Duodenal mucosa (tissue), 2 donors: ENCODE results near the gene TAAR9.
"Not testable (repeated sequence)": the region's sequence is repeated elsewhere in the genome, so short reads cannot be mapped to it uniquely, and the experiment has no call there.

Source experiments
- H3K27ac ChIP-seq: one replicate; pipeline ENCODE4 v1.7.0; 2013; ENCODE audit warnings: low read depth, low read length
- H3K27me3 ChIP-seq, 2 donors: one replicate each; pipeline ENCODE4 v1.7.0; 2013; ENCODE audit warnings: low read length in 2 of 2, control low read depth in 1 of 2; ENCODE audit not compliant: insufficient read depth in 2 of 2, control insufficient read depth in 1 of 2
- H3K36me3 ChIP-seq, 2 donors: one replicate each; pipeline ENCODE4 v1.7.0; 2013; ENCODE audit warnings: low read length in 2 of 2, control low read depth in 1 of 2; ENCODE audit not compliant: insufficient read depth in 2 of 2, control insufficient read depth in 1 of 2
- H3K4me1 ChIP-seq, 2 donors: one replicate each; pipeline ENCODE4 v1.7.0; 2013; ENCODE audit warnings: low read length in 2 of 2, control low read depth in 1 of 2; ENCODE audit not compliant: insufficient read depth in 2 of 2, control insufficient read depth in 1 of 2
- H3K4me3 ChIP-seq, 2 donors: one replicate each; pipeline ENCODE4 v1.7.0; 2013; ENCODE audit warnings: low read length in 2 of 2, low read depth in 1 of 2
- H3K9ac ChIP-seq, 2 donors: one replicate each; pipeline ENCODE4 v1.7.0; 2013; ENCODE audit warnings: low read length in 2 of 2, low read depth in 1 of 2
- H3K9me3 ChIP-seq, 2 donors: one replicate each; pipeline ENCODE4 v1.7.0; 2013; ENCODE audit warnings: low read length in 2 of 2, control low read depth in 1 of 2; ENCODE audit not compliant: control insufficient read depth in 1 of 2

The TAAR9 gene

DNA sequence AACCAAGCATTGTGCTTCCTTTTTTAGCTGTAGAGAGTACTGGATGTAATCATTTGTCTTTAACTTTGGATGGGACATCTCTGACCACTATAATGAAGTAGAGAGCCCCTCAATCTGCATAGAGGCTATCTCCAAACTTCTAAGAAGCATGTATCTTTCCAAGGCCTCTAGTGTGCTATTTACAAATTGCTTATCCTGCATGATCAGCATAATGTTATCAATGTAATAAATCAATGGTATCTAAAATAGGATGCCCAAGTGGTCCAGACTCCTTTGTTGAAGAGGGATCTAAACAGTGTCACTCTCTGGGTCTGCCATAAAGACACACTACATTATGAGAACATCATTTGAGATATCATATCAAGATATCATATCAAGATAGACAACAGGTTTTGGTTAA, 6.7 kb downstream of the TAAR9 start:
- H3K4me3 ChIP-seq: no peak overlapping the region
- H3K36me3 ChIP-seq: no peaks in the 10 kb centered on the region
- H3K27ac ChIP-seq: no peak overlapping the region
- no peaks in the 10 kb centered on the region for H3K9me3 ChIP-seq
- H3K9ac ChIP-seq: no peak overlapping the region
- H3K27me3 ChIP-seq: no peaks in the 10 kb centered on the region
- H3K4me1 ChIP-seq: no peaks in the 10 kb centered on the region

DNA sequence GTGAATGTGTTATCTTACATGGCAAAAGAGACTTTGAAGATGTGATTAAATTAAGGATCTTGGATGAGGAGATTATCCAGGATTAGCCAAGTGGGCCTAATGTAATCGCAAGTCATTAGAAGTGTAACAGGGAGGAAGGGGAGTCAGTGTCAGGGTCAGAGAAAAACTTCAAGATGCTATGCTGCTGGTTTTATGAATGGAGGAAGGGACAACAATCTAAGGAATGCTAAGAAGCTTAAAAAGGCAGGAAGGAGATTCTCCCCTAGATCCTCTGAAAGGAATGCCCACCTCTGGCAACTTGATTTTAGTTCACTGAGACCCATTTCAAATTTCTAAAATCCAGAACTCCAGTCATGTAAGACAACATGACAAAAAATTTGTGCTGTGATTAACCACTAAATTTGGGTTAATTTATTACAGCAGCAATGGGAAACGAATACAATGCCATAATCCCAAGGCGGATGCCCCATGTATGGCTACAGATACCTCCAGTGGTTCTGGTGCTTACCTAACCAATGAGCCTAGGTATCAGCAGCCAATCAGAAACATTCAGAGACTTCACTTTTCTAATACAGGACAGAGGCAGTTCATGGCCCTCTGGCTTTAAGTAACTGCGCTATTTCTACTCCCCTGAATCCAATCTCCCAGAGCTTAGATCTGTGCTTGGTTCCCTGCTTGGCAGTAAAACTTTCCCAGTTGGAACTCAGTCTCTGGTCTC, 10.8 kb downstream of the TAAR9 start:
- no peak overlapping the region for H3K9ac ChIP-seq
- H3K36me3 ChIP-seq: no peaks in the 10 kb centered on the region
- H3K9me3 ChIP-seq: no peaks in the 10 kb centered on the region
- no peak overlapping the region for H3K4me3 ChIP-seq
- H3K27me3 ChIP-seq: no peaks in the 10 kb centered on the region
- H3K27ac ChIP-seq: no peak overlapping the region
- no peaks in the 10 kb centered on the region for H3K4me1 ChIP-seq

DNA sequence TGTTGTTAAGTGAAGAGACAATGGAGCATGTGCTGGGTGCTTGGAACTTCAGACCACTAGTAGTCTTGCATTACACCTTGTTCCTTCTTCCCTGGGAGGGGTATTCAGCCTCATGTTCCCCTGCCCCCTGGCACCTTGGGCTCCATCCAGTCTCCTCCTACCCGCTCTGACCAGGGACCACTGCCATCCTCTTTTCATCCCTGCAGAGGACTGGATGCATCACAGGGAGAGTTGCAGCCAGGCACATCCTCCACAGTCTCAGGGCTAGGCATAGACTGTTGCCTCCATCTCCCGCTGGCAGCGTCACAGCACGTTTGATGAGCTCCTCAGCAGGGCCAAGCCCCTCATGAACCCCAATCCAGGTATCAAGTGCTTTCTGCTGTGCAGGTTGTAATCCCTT, 13.1 kb downstream of the TAAR9 start:
- Histone ChIP-seq H3K27ac (no peak overlapping the region), H3K27me3 (no peaks in the 10 kb centered on the region), H3K4me1 (no peaks in the 10 kb centered on the region), H3K9ac (no peak overlapping the region), H3K36me3 (no peaks in the 10 kb centered on the region), H3K4me3 (no peak overlapping the region), H3K9me3 (no peaks in the 10 kb centered on the region)

DNA sequence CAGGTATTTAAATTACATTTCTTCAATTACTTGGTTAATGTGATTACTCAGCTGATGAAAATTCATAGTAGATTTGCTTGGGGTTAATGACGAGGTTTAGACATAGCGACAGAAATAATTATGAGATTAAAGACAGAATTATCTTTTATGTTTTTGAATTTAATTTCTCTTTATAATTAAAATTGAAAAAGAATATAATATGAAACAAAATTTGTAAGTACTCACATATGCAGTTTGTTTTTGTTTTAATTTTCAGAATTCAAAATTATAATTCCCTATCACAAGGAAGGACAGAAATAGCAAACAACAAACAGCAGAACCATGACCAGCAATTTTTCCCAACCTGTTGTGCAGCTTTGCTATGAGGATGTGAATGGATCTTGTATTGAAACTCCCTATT, 14.3 kb downstream of the TAAR9 start, which contains the start of gene TAAR8:
TSS of gene TAAR8 (plus strand) at position 301 of the 400 bp plus-strand sequence. CDS start at position 322, 21 bp downstream.
- Histone ChIP-seq H3K36me3 (no peaks in the 10 kb centered on the region), H3K9ac (no peak within 1 kb of the TSS), H3K4me3 (no peak within 1 kb of the TSS), H3K4me1 (no peaks in the 10 kb centered on the region), H3K27me3 (no peaks in the 10 kb centered on the region), H3K9me3 (no peaks in the 10 kb centered on the region), H3K27ac (no peak within 1 kb of the TSS)

DNA sequence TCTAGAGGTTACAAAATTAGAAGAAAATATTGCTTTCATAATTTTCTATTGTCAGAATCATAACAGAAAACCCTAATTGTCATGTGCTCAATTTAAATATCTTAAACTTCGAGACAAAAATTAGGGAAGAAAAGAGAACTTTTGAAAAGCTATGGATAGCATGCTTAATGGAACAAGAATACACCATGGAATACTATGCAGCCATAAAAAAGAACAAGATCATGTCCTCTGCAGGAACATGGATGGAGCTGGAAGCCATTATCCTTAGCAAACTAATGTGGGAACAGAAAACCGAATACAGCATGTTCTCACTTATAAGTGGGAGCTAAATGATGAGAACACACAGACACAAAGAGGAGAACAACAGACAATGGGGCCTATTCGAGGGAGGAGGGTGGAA, 22.0 kb downstream of the TAAR9 start:
- not testable (repeated sequence) for H3K4me1 ChIP-seq, H3K36me3 ChIP-seq, H3K4me3 ChIP-seq, H3K27me3 ChIP-seq, H3K9me3 ChIP-seq, H3K9ac ChIP-seq, H3K27ac ChIP-seq

DNA sequence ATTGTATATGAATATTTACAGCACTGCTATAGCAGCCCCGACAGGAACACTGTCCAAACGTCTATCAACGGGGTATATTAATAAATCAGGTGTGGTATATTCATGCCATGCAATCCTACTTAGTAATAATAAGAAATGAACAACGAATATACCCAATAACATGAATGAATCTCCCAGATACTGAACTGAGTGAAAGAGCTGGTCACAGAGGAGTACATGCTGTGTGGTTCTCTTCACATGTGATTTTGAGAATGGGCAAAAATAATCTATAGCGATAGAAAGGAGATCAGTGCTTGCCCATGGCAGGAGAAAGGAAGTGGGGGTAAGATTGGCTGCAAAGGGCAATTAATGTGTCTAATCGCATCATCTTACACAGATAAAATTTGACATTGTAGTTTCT, 28.3 kb downstream of the TAAR9 start:
- H3K27me3 ChIP-seq: no peaks in the 10 kb centered on the region

DNA sequence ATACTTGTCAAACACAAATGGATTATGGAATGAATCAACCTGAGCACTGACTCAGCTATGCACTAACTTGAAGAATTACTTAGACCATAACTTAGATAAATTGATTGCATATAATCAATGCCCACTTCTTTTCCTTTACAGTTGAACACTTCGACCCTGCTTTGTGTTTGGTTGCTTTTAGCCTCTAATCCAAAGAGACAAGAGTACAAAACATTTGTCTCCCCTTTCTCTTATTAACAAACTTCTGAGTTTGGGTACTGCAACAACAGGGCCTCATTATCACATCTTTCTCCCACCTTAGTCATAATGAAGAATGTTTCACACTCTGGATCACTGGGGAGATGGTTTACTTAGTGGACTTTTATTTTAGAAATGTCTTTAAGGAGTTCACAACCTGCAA, 29.5 kb downstream of the TAAR9 start:
- no peaks in the 10 kb centered on the region for H3K27me3 ChIP-seq
- H3K36me3 ChIP-seq: no peaks in the 10 kb centered on the region
- no peaks in the 10 kb centered on the region for H3K9me3 ChIP-seq
- H3K27ac ChIP-seq: no peak overlapping the region
- no peak overlapping the region for H3K4me3 ChIP-seq
- no peaks in the 10 kb centered on the region for H3K4me1 ChIP-seq
- no peak overlapping the region for H3K9ac ChIP-seq

More for the DNA sequence above, 28.3 kb downstream of the TAAR9 start:
- H3K9me3 ChIP-seq: no peaks in the 10 kb centered on the region
- no peak overlapping the region for H3K27ac ChIP-seq
- no peaks in the 10 kb centered on the region for H3K36me3 ChIP-seq
- no peak overlapping the region for H3K4me3 ChIP-seq
- H3K4me1 ChIP-seq: no peaks in the 10 kb centered on the region
- H3K9ac ChIP-seq: no peak overlapping the region

DNA sequence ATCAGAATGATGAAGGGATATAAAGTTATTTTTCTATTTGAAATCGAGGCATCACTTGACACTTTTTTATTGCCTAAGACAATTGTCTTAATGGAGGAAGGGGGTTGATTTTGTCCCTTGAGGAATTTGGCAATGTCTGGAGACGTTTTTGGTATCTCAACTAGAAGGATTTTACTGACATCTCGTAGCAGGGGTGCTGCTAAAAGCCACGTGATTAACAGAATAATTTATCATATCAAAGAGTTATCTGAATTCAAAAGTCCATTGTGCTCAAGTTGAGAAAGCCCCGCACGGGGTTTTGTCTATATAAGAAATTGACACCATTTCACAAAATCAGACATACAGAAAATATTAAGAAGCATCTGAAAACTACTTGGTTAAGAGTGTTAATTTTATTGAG, 30.5 kb downstream of the TAAR9 start:
- H3K36me3 ChIP-seq: no peaks in the 10 kb centered on the region
- no peaks in the 10 kb centered on the region for H3K27me3 ChIP-seq
- H3K9ac ChIP-seq: no peak overlapping the region
- no peak overlapping the region for H3K4me3 ChIP-seq
- H3K27ac ChIP-seq: no peak overlapping the region
- H3K9me3 ChIP-seq: no peaks in the 10 kb centered on the region
- no peaks in the 10 kb centered on the region for H3K4me1 ChIP-seq

DNA sequence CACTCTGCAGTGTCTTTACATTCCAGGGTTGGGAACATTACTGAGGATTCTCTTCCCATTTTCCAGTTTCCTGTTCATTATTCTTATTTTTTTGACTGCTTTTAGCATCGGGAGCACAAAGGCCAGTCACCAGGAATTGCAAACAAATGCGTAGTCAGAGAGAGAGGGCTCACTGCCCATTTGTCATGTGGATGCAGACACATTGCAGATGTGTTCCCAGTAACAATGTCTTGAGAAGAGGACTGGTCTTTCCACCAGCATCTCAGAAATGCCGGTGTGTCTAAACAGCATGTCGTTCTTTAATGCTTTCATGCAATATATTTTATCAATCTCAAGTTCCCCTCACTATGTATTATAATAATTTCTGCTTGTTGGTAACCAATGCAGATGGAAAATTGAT, 31.1 kb downstream of the TAAR9 start:
- Histone ChIP-seq H3K27me3 (no peaks in the 10 kb centered on the region), H3K27ac (no peak overlapping the region), H3K4me1 (no peaks in the 10 kb centered on the region), H3K4me3 (no peak overlapping the region), H3K9ac (no peak overlapping the region), H3K36me3 (no peaks in the 10 kb centered on the region), H3K9me3 (no peaks in the 10 kb centered on the region)

DNA sequence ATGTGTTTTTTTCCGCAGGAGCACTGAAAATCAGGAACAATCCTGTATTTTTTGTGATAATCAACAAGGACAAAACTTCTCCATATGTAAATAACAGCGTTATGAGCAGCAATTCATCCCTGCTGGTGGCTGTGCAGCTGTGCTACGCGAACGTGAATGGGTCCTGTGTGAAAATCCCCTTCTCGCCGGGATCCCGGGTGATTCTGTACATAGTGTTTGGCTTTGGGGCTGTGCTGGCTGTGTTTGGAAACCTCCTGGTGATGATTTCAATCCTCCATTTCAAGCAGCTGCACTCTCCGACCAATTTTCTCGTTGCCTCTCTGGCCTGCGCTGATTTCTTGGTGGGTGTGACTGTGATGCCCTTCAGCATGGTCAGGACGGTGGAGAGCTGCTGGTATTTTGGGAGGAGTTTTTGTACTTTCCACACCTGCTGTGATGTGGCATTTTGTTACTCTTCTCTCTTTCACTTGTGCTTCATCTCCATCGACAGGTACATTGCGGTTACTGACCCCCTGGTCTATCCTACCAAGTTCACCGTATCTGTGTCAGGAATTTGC, 32.2 kb downstream of the TAAR9 start, which contains the start of gene TAAR6:
TSS of gene TAAR6 (plus strand) at position 102 of the 557 bp plus-strand sequence. CDS start at position 102, 0 bp downstream.
- Histone ChIP-seq H3K9me3 (no peaks in the 10 kb centered on the region), H3K36me3 (no peaks in the 10 kb centered on the region), H3K4me3 (no peak within 1 kb of the TSS), H3K4me1 (no peaks in the 10 kb centered on the region), H3K27me3 (no peaks in the 10 kb centered on the region), H3K9ac (no peak within 1 kb of the TSS), H3K27ac (no peak within 1 kb of the TSS)
